Hepatocyte (in vitro differentiated cells): Measurements from ENCODE around the gene ARL5A.
"Not testable (repeated sequence)": the region's sequence is repeated elsewhere in the genome, so short reads cannot be mapped to it uniquely, and the experiment has no call there.

Experiments used
- EZH2 ChIP-seq: fragments of 200-600 bp; sonication (generic); IDR thresholded peaks from 2 replicates; pipeline ENCODE4 v1.6.1; 2016; ENCODE audit warnings: antibody characterized with exemption, mild to moderate bottlenecking, borderline replicate concordance
- TF ChIP-seq, protein P1 (sequence below): fragments of 200-600 bp; sonication (generic); IDR thresholded peaks from 2 replicates; pipeline ENCODE4 v1.5.1; 2016; ENCODE audit warnings: antibody characterized with exemption, mild to moderate bottlenecking; ENCODE audit not compliant: poor library complexity

DNA sequence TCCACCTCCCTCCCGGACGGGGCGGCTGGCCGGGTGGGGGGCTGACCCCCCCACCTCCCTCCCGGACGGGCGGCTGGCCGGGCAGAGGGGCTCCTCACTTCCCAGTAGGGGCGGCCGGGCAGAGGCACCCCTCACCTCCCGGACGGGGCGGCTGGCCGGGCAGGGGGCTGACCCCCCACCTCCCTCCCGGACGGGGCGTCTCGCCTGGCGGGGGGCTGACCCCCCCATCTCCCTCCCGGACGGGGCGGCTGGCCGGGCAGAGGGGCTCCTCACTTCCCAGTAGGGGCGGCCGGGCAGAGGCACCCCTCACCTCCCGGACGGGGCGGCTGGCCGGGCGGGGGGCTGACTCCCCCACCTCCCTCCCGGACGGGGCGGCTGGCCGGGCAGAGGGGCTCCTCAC lies 47.4 kb upstream of the ARL5A start:
- TF ChIP-seq, protein P1, sequence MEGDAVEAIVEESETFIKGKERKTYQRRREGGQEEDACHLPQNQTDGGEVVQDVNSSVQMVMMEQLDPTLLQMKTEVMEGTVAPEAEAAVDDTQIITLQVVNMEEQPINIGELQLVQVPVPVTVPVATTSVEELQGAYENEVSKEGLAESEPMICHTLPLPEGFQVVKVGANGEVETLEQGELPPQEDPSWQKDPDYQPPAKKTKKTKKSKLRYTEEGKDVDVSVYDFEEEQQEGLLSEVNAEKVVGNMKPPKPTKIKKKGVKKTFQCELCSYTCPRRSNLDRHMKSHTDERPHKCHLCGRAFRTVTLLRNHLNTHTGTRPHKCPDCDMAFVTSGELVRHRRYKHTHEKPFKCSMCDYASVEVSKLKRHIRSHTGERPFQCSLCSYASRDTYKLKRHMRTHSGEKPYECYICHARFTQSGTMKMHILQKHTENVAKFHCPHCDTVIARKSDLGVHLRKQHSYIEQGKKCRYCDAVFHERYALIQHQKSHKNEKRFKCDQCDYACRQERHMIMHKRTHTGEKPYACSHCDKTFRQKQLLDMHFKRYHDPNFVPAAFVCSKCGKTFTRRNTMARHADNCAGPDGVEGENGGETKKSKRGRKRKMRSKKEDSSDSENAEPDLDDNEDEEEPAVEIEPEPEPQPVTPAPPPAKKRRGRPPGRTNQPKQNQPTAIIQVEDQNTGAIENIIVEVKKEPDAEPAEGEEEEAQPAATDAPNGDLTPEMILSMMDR = not testable (repeated sequence)
- TF ChIP-seq EZH2 = not testable (repeated sequence)
